Measurements from ENCODE around the gene LAMA2.

GRCh38 chr6:129280749-129281148 lies 397.8 kb downstream of the LAMA2 start:
- TF ChIP-seq ZNF274 (IDR thresholded peaks at IDR 0.05; ENCODE audit: low read depth, low read length) (no peak), YY1 (IDR thresholded peaks at IDR 0.05; ENCODE audit: insufficient read depth, insufficient read length) (no peak), SUZ12 (IDR thresholded peaks at IDR 0.05; ENCODE audit: extremely low read depth, insufficient read depth, insufficient read length) (no peak)

All from NT2/D1 (cell line).